ENCODE measurements around the gene ZNF622.

DNA sequence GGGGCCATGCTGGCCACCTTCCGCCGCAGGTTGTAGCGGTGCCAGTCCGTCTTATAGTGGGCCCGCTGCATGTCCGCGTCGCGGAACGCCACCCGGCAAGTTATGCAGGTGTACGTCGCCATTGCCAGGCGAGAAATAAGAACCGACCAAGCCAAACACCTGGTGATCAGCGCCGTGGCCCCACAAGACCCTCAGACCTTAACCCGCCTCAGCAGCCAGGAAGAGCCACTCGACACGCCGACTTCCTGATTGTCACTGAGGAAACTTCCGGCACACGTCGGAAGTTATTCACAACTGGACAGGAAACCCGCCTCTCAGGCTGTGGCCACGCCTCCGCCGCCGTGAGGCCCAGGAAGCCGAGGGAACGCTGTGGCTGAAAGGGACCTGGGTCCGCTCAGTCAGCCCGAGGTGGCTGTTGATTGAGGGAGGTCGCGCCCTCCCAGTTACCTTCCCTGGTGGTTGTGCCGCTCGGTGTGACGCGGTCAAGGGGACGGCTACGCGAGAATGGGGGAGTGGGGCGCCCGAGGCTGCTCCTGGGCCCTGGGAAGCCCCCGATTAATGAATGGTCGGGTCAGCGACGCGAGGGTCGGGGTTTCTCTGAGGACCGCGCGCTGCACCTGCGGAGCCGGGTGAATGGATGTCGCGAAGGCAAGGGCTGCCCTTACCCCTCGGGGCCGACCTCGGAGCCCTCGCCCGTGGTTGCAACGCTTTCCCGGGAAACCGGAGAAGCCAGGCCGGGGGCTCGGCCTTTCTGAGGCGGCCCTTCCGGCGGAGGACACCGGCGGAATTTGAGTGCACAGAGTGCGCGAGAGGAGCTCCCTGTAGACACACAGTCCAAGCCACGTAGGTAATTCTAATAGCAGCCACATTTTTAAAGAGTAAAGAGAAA is at the start of gene ZNF622:
- TF ChIP-seq, protein P1, sequence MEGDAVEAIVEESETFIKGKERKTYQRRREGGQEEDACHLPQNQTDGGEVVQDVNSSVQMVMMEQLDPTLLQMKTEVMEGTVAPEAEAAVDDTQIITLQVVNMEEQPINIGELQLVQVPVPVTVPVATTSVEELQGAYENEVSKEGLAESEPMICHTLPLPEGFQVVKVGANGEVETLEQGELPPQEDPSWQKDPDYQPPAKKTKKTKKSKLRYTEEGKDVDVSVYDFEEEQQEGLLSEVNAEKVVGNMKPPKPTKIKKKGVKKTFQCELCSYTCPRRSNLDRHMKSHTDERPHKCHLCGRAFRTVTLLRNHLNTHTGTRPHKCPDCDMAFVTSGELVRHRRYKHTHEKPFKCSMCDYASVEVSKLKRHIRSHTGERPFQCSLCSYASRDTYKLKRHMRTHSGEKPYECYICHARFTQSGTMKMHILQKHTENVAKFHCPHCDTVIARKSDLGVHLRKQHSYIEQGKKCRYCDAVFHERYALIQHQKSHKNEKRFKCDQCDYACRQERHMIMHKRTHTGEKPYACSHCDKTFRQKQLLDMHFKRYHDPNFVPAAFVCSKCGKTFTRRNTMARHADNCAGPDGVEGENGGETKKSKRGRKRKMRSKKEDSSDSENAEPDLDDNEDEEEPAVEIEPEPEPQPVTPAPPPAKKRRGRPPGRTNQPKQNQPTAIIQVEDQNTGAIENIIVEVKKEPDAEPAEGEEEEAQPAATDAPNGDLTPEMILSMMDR (IDR thresholded peaks at IDR 0.05; ENCODE audit: low read length), result no peak
- no peak for TF ChIP-seq EZH2 (IDR thresholded peaks at IDR 0.05; ENCODE audit: borderline replicate concordance, low read length)
